Posterior vena cava (tissue), 2 donors: ENCODE data around the gene BPIFA3. TPM values are rescaled to one million over a fixed set of nuclear protein-coding genes. Genes with fewer than 3 reads are reported as not detected.
A peak's percentile ranks its signal among the peaks of the same experiment; 100 is the strongest.
"Not testable (repeated sequence)": the region's sequence is repeated elsewhere in the genome, so short reads cannot be mapped to it uniquely, and the experiment has no call there.

Source experiments
- DNase-seq: peaks from one replicate; pipeline ENCODE4 v3.0.0-alpha.2; 2020; ENCODE audit warnings: low spot score
- intact Hi-C, 2 donors: fragments of 100-400 bp; cut with DNase I; formaldehyde crosslinking; loops; one replicate each; pipeline versions ENCODE4 v1.14.1 to v1.14.2; 2022 to 2023
- long read RNA-seq, 2 donors: library from polyadenylated mRNA; unstranded; transcript quantifications; one replicate each; pipeline ENCODE4 v2.0.0, GENCODE V29; 2020 to 2021
- total RNA-seq, 2 donors: library from RNA; stranded (reverse); fragmentation: NEBNext Ultra II Directional; extraction: Animal tissue kit (Norgen Biotek cat#: 25700); gene quantifications; one replicate each; pipeline ENCODE4 v1.2.1, GENCODE V29; 2021
- donor health status: DM: yes; HTN: yes; CAD: no.
- donor health status: DM: yes; HTN: yes; CAD: no.

BPIFA3 gene
- not detected for total RNA-seq
- long read RNA-seq, donor 1, result 0 reads
- long read RNA-seq, donor 2, result 0 reads

DNA sequence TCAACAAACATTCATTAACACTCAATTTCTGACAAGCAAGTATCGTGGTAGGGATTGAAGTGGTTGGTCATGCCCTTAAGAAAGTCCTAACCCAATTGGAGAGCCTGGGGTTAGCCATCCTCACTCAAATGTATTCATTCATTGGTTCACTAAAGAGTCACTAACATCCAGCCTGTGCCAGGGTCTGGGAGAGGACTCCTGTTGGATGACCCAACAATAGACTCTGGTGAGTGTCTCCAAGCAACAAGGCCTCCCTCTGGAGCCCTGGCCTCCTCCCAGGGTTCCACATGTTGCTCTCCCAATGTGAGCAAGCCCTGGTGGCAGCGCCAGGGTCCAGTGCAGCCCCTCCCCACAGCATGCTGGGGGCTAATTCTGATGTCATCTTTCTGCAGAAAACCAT lies at the start of gene BPIFA3:
Gene BPIFA3 (plus strand): TSS at position 301 of the 400 bp plus-strand sequence. CDS start 185 bp downstream, outside the sequence.
- intact Hi-C loops, result no loop called here
- no peak for DNase-seq

DNA sequence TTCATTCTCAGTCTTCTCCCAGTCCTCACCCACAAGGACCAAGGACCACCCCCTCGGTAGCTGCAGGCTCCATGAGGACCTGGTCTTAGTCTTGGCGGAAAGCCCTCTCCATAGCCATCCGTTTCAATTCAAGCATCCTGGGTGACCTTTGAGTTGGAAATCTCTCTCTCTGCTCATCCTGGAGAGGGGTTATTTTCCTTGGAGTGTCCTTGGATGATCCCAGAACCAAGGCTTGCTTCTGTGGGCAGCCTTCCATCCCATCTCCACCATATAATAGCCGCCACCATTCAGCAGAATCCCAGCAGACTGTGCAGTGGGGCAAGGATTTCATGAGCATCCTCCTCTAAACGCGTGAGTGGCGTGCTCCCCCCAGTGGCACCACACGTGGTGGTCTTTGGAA lies 49.3 kb upstream of the BPIFA3 start, which contains the start of gene BPIFA2:
Gene BPIFA2 (plus strand): TSS at position 301 of the 400 bp plus-strand sequence. CDS start 987 bp downstream, outside the sequence.
- intact Hi-C loops, result no loop called here
- no peak for DNase-seq

DNA sequence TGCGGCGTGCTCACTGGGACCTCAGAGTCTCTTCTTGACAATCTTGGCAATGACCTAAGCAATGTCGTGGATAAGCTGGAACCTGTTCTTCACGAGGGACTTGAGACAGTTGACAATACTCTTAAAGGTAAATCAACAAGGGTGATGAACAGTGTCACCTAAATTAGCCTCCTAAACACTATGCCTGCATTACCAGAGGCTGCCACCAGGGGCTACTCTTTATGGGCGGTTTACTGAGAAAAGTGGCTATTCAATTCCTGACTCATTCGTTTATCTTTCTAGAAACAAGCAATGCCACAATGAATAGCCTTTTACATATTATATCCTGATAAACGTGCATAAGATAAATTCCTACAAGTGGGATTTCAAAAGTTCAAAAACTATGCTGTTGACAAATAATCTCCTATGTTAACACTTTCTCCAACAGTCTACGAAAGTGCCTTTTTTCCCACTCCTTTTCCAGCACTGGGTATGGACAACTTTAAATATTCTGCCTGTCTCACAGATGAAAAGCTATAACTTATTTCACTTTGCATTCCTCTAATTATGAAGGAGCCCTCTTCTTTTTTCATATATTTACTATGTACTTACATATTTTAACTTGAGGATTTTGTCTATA lies 47.9 kb upstream of the BPIFA3 start:
- peak; percentile 13 for DNase-seq
- intact Hi-C loops, result no loop called here

DNA sequence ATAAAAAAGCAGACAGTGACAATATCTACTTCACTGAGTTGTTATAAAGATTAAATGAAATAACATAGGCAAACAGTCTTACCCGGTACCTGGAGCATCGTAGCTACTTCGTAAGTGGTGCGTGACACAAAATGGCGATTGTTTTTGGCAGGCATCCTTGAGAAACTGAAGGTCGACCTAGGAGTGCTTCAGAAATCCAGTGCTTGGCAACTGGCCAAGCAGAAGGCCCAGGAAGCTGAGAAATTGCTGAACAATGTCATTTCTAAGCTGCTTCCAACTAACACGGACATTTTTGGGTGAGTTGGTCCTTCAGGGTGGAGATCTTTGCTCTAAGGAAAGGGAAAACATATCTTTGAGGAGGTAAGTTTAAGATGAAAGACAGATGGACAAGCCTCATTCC lies 44.4 kb upstream of the BPIFA3 start:
- intact Hi-C loops, result no loop called here
- DNase-seq, result peak; percentile 13

DNA sequence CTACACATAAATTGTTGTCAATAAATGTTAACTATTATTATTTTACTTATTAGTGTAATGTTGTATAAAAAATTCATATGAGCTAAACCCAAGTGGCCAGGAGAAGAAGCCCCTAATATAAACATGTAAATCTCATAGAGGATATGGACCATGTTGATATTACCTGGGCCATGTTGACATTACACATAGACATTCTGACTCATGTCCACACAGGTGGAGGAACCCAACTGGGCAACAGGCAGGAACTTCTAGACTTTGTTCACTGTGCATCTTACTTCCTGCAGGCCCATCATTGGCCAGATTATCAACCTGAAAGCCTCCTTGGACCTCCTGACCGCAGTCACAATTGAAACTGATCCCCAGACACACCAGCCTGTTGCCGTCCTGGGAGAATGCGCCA lies 42.0 kb upstream of the BPIFA3 start:
- DNase-seq, result no peak
- intact Hi-C loops, result no loop called here

DNA sequence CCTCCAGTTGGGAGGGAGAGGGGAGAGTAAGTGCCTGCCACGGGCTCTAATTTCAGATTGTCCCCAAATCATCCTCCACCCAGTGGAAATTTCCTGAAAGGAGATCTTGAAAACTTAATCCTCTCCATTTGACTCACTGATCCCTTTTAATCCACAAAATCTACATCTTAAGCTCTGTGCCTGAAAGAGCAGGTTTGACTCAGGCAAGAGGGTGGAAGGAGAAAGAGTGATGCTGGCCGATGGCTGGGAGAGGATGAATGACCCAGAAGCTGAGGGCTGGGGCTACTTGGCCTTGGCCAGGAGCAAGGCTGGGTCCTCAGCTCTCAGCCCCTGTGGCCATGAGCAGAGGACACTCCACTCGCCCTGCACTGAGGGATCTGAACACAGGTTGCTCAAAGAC lies 41.1 kb upstream of the BPIFA3 start:
- intact Hi-C loops, result no loop called here
- no peak for DNase-seq

DNA sequence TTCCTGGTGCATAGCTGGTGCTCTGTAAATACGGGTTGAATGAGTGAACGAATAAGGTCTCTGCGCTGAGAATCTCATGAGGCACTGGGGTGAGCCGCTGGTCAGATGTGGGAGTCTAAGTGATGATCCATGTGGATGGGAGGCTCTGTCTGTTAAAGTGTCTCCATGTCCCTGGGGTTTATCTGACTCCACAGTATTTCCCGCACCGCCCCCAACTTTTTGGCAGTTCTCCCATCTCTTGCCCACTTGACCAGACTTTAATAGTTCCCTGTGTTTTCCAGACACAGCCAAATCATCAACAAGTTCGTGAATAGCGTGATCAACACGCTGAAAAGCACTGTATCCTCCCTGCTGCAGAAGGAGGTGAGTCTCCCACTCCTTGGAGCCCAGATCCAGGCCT lies 39.3 kb upstream of the BPIFA3 start:
- DNase-seq, result no peak
- intact Hi-C loops, result no loop called here

DNA sequence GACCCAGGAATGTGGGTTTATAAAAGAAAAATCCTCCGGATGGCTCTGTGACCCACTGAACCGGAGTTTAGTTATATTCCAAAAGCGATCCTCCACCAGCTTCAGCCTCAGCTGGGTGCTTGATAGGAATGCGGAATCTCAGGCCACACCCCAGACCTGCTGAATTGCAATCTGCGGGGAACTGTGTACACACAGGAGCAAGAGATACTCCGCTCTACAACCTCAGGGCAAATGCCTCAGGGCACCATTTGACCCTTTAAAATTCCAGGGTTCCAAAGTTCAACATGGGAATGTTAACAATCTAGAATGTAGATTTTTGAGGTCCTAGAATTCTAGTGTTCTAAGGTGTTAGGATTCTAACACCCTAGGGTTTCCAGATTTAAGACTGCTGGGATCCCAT lies 38.4 kb upstream of the BPIFA3 start:
- DNase-seq, result peak; percentile 12
- intact Hi-C loops, result no loop called here

DNA sequence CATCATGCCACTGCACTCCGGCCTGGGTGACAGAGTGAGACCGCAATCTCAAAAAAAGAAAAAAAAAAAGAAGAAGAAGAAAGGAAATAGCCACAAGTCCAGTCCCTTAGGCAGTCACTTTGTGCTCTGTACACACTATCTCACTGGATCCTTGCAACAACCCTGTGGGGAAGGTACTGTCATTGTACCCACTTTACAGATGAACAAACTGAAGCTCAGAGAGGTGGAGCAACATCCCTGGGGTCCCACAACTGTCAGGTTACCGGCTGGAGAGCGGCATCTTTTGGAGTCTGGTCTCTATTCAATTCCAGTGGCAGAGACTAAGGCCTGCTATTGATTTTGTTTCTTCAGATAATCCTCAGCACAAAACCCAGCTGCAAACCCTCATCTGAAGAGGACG lies 37.0 kb upstream of the BPIFA3 start:
- DNase-seq, result peak; percentile 20
- intact Hi-C loops, result no loop called here

DNA sequence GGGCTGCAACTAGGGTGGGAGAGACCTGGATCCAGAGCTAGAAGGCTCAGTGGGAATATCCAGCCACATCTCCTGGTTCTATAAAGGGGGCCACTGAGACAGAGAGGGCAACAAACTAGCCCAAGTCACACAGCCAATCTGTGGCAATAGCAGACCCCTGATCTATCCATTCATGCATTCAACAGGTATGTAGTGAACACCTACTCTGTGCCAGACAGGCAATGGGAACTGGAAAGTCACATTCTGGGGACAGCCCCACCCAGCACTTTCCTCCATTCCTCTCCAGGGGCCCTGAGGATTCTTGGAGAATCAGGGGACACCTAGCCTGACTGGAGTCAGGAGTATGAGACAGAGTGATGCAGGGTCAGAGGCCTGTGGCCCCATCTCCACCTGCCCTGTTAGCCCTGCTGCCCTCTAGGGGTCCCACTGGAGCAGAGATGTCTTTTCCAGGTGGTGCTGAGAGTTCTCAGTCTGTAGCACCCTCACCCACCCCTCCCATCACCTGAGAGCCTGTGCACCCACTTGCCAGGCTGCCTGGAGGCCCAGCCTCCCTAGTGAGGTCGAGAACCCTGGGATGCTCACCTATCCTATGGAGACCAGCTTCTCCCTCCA lies 35.6 kb upstream of the BPIFA3 start:
- intact Hi-C loops, result no loop called here
- peak; percentile 47 for DNase-seq

DNA sequence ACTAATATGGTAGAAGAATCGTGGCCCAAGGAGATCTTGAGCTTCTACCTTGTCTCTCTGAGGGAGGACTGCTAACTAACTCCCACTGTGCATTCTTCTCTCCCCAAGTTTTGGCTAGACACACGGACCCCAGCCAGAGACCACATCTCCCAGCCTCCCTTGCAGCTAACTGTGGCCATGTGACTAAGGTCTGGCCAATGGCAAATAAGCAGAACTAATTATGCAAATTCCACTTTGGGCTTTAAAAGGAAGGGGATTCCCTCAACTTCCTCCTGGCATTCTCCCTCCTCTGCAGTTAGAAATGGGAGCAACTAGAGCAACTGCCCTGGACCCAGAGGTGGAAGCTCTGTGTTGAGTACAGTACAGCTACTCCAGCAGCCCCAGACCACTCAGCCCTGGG lies 33.8 kb upstream of the BPIFA3 start:
- DNase-seq, result no peak

DNA sequence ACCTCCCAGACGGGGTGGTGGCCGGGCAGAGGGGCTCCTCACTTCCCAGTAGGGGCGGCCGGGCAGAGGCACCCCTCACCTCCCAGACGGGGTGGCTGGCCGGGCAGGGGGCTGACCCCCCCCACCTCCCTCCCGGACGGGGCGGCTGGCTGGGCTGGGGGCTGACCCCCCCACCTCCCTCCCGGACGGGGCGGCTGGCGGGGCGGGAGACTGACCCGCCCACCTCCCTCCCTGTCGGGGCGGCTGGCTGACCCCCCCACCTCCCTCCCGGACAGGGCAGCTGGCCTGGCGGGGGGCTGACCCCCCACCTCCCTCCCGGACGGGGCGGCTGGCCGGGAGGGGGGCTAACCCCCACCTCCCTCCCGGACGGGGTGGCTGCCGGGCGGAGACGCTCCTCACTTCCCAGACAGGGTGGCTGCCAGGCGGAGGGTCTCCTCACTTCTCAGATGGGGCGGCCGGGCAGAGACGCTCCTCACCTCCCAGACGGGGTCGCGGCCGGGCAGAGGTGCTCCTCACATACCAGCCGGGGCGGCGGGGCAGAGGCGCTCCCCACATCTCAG lies 32.0 kb upstream of the BPIFA3 start:
- intact Hi-C loops, DNase-seq: not testable (repeated sequence)

More for the DNA sequence above, 33.8 kb upstream of the BPIFA3 start:
- intact Hi-C loops, result no loop called here

DNA sequence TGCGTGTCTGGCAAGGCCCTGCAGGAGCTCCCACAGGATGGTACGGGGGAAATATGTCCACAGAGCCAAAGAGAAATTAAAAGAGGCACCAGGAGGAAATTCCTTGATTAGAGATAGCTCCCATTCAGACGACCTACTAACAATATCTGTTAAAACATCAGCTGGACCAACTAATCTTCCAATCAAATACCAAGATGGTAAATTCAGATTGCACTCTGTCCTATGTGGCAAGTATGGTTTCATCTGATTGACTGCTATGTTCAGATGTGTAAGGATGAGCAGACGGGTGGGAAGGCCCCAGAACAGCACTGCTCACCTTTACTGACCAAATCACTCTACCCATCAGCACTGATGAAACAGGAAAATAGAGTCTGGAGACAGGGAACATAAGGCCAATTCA lies 29.7 kb upstream of the BPIFA3 start:
- DNase-seq, result no peak
- intact Hi-C loops, result no loop called here

DNA sequence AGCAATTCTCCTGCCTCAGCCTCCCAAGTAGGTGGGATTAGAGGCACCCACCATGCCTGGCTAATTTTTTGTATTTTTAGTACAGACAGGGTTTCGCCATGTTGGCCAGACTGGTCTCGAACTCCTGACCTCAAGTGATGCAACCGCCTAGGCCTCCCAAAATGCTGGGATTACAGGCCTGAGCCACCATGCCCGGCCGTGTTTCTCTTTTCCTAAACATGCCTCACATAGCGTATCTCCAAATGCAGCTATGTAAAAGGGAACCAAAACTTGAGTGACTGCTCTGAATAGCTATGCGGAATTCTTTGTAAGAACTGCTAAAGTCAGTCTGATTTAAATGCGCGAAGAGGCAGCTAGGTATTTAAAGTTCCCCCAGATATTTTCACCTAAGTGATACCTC lies 28.7 kb upstream of the BPIFA3 start:
- intact Hi-C loops, result no loop called here
- no peak for DNase-seq

DNA sequence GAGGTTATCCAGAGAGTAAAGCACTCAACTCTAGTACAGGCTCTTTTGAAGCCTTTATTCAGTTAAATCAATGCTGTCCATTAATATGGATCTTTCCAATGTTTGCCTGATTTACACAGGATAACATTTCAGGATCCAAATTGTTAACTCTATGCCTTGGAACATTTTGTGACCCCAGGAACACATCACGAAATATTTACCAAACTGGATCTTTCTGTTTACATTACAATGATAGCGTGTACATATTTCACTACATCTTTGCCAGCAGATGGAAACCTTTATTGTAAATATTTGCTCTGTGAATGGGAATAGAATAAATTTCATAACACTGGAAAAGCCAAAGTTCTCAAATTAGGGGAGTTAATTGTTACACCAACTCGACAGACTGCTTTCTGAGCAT lies 25.7 kb upstream of the BPIFA3 start:
- intact Hi-C loops, result no loop called here
- DNase-seq, result no peak

DNA sequence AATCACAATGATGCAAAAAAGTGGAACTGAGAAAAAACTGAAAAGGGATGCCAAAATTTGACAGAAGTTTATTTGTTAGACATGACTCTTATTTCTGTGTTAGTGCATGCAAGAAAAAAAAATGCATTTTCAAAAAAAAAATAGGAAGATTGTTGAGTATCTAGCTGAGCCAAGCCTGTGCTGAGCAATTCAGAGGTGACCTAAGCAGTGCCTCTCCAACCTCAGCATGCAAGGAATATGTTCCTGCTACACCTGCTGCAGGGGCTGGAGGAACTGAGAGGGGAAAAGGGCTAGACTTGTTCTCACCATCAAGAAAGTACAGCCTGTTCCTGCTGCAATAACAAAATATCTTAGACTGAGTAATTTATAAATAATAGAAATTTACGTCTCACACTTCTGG lies 25.2 kb upstream of the BPIFA3 start:
- DNase-seq, result no peak
- intact Hi-C loops, result no loop called here

DNA sequence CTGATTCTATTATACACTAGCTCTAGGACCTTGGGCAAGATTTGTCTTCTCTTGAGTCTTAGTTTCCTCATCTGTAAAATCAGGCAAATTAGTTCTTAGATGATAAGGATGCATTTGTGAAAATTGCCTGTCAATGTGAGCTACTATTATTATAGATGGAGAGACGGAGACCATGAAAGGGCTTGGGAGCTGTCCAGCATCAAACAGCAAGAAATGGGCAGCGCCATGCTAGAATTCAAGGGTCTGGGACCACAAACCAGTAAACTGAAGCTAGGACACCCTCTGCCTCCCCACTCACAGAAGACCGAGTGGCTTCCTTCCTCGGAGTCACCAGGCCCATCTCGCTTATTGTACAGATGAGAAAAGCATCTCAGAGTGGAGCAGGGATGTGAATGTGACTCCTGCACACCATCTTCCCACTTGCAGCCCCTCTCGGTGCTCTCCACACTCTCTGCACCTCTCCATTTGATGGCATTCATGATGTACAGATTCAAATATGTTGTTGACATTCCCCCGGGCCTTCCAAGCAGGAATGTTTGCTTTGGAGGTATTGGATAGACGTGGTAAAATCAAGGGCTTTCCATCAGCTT lies 24.1 kb upstream of the BPIFA3 start:
- DNase-seq, result no peak
- intact Hi-C loops, result no loop called here

DNA sequence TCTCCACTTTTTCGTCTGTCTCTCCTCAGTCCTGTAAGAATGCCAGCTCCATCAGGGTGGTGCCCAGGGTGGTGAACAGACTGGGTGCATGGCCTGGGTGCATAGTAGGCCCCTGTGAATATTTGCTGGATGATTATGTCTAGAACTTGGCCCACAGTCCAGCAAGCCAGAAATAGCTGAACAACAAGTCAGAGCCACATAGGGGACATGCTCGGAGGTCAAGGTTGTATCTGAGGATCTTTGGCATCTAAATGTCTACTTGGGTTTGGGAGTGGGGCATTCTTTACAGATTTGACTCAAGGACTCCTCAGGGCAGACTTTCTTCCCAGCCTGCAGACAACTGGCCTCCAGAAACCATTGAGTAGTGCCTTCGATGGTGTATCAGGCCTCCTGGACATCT lies 18.1 kb upstream of the BPIFA3 start:
- intact Hi-C loops, result no loop called here
- no peak for DNase-seq

DNA sequence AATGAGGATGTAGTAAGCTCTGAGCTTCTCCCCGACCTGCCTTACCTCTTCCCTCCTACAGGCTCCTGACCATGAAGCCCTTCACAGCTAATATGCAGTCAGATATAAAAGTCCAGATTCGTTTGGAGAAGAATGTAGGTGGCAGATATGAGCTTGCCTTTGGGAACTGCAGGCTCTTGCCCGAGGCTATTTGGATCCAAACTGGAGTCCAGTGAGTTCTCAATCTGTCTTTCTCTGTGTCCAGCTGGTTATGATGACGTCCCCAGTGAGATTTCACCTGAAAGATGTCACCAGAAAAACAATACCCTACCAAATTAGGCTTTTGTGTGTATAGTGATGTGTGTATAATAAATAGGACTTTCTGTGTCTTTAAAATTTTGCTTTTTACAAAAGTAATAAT lies 14.7 kb upstream of the BPIFA3 start:
- DNase-seq, result no peak
- intact Hi-C loops, result no loop called here

DNA sequence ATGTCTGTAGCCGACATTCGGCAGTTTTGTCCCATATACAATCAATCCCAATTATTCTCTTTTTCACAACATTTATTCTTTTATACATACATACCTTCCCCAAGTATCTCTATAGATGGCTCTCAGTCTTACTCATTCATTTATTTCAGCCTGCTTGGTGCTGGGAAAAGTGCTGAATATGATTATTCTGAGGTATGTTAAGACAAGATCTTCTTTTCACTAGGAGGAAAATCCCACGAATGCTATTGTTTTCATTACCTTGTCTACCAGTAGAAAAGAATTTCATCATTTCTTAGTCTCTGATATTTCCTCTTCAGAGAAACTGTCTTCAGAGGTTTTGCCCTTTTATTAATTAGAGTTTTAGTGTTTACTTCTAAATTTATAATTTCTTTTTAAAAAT lies 13.7 kb upstream of the BPIFA3 start:
- intact Hi-C loops, result no loop called here
- DNase-seq, result no peak

DNA sequence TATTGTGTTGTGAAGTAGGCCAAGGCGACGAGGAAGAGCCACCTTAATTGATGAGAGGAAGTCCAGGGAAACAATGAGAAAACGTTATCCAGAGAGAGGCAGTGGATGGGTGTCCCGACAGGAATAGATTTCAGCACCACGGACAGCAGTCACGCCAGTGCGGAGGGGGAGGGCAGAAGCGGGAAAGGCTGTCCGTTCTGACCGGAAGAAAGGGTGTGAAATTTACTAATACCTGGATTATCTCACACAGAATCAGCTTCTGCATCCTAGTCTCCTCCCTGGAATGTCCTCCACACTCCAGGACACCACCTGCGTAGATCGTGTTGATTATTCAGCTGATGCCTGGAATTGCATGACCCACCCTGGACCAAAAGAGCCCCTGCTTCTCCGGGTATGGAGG lies 7.4 kb upstream of the BPIFA3 start:
- DNase-seq, result peak; percentile 83
- intact Hi-C loops, result no loop called here
